ENCODE results near the gene L3MBTL4.

Gene L3MBTL4

DNA sequence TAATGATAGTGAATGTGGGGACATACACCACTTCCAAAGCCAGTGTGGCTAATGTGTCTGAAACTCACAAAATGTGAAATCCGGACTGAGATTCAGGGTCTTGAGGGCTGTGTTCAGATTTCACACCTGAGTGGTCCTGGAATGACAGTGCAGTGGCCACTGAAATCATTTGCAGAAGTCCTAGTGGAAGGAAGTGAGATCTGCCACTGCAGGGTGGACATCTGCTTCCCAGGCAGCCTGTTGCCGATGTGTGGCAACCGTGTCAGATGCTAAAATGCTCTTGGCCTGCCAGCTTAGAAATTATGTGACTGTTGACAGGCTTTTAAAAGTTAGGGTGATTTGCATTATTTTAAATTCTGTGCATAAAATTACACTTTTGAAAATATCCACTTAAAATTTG is 441.6 kb downstream of the L3MBTL4 start:
- no peak for DNase-seq
- TF ChIP-seq, protein P1, sequence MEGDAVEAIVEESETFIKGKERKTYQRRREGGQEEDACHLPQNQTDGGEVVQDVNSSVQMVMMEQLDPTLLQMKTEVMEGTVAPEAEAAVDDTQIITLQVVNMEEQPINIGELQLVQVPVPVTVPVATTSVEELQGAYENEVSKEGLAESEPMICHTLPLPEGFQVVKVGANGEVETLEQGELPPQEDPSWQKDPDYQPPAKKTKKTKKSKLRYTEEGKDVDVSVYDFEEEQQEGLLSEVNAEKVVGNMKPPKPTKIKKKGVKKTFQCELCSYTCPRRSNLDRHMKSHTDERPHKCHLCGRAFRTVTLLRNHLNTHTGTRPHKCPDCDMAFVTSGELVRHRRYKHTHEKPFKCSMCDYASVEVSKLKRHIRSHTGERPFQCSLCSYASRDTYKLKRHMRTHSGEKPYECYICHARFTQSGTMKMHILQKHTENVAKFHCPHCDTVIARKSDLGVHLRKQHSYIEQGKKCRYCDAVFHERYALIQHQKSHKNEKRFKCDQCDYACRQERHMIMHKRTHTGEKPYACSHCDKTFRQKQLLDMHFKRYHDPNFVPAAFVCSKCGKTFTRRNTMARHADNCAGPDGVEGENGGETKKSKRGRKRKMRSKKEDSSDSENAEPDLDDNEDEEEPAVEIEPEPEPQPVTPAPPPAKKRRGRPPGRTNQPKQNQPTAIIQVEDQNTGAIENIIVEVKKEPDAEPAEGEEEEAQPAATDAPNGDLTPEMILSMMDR (IDR thresholded peaks at IDR 0.05; ENCODE audit: low read depth, low read length), result no peak
- no peaks in the 10 kb centered on the region for H3K36me3 ChIP-seq
- peaks cover 10% of the 10 kb centered on the region for H3K27me3 ChIP-seq (ENCODE audit: insufficient read depth, low read depth, severe bottlenecking)
- no peak overlapping the region for H3K4me3 ChIP-seq (ENCODE audit: low read depth, low read length)
- H3K9me3 ChIP-seq (ENCODE audit: severe bottlenecking), result no peaks in the 10 kb centered on the region
- H3K27ac ChIP-seq, result no peak overlapping the region

DNA sequence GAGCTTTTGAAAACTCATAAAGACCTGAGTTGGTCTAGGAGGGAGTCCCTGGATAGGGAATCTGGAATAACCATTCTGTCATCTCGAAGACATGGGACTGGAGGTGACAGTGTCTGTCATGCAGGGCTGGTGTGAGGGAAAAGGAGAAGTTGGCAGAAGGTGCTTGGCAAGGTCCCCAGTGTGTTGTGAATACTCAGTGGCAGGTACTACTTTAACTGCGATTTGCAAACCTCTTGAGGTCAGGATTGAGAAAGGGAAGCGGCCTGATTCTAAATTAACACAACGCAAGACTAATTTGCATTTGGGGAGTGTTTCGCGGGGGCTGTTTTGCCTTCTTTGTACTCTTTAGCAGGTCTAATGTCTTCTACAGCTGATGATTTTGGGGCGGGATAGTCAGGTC is 442.4 kb downstream of the L3MBTL4 start:
- no peak for DNase-seq
- TF ChIP-seq, protein P1 (IDR thresholded peaks at IDR 0.05; ENCODE audit: low read depth, low read length), result no peak
- H3K36me3 ChIP-seq, result no peaks in the 10 kb centered on the region

DNA sequence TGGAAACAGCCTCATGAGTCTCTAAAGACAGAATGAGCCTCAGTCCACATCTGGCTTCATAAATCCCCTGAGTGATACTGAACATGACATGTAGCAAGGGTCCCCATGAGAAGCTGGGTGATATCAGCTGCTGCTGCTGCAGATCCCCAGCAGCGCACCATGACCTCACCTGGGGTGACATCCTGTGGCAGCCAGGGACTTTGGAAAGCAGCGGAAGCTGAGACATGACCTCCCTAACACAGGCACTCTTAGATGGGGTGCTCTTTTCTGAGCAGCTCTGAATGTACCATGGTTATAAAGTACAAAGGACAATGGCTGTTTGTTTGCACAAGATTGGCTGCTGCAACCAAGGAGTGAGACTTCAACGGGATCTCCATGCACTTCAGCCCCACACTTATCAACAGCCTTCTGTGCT is 444.7 kb downstream of the L3MBTL4 start:
- no peaks in the 10 kb centered on the region for H3K9me3 ChIP-seq (ENCODE audit: severe bottlenecking)
- peaks cover 9% of the 10 kb centered on the region for H3K27me3 ChIP-seq (ENCODE audit: insufficient read depth, low read depth, severe bottlenecking)
- no peak overlapping the region for H3K4me3 ChIP-seq (ENCODE audit: low read depth, low read length)
- TF ChIP-seq, protein P1 (IDR thresholded peaks at IDR 0.05; ENCODE audit: low read depth, low read length), result no peak
- no peak for DNase-seq
- no peak overlapping the region for H3K27ac ChIP-seq
- H3K36me3 ChIP-seq, result no peaks in the 10 kb centered on the region

More for the DNA sequence above, 442.4 kb downstream of the L3MBTL4 start:
- no peaks in the 10 kb centered on the region for H3K9me3 ChIP-seq (ENCODE audit: severe bottlenecking)
- H3K4me3 ChIP-seq (ENCODE audit: low read depth, low read length), result no peak overlapping the region
- H3K27ac ChIP-seq, result no peak overlapping the region
- peaks cover 13% of the 10 kb centered on the region for H3K27me3 ChIP-seq (ENCODE audit: insufficient read depth, low read depth, severe bottlenecking)

DNA sequence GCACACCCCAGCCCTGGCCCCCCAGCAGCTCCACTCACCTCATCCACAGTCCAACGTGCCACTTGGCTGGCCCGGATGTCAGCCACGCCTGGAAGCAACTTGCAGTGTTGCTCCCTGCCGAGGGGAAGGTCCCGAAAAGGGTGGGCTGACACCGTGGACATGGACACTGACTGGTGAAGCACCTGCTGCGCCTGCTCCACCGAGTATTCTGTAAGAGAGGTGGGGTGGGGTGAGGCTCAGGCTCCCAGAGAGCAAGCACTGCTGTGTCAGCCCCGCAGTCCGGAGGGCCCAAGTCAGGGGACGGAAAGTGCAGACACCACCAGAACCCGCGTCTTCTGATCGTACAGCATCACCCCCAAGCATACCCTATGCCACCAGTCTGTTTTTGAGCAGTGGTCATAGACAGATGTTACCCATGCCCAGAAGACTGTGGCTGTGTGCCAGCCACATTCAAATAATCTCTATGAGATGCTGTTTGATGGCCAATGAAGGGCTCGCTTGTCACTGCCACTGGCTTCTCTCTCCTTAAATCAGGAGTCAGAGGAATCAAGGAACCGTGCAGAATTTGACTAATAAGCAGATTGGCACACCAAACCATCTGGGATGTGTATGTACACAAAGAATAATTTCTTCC is 445.2 kb downstream of the L3MBTL4 start:
- TF ChIP-seq, protein P1 (IDR thresholded peaks at IDR 0.05; ENCODE audit: low read depth, low read length), result no peak
- H3K27ac ChIP-seq, result no peak overlapping the region
- DNase-seq, result no peak
- no peak overlapping the region for H3K4me3 ChIP-seq (ENCODE audit: low read depth, low read length)
- no peaks in the 10 kb centered on the region for H3K9me3 ChIP-seq (ENCODE audit: severe bottlenecking)
- H3K36me3 ChIP-seq, result no peaks in the 10 kb centered on the region
- H3K27me3 ChIP-seq (ENCODE audit: insufficient read depth, low read depth, severe bottlenecking), result peaks cover 9% of the 10 kb centered on the region

DNA sequence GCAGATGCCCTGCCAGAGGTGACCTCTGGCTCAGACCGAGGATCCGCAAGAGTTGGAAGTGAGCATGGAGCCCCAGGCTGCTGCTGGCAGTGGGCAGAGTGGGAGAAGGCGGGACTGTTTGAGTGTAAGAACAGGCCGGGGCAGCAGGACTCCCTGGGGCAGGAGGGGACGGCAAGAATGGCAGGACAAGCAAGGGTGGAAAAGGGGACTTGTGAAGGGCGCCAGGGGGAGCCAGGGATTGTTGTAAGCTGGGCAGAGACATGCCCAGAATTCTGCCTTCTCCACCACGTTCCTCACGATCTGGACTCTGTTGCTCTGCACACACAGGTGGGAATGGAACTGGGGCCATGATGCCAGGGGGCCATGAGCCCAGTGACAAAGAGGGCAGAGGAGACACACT is 447.0 kb downstream of the L3MBTL4 start:
- Histone ChIP-seq H3K4me3 (ENCODE audit: low read depth, low read length) (no peak overlapping the region), H3K9me3 (ENCODE audit: severe bottlenecking) (no peaks in the 10 kb centered on the region), H3K36me3 (no peaks in the 10 kb centered on the region), H3K27ac (no peak overlapping the region), H3K27me3 (ENCODE audit: insufficient read depth, low read depth, severe bottlenecking) (peaks cover 20% of the 10 kb centered on the region)
- TF ChIP-seq, protein P1 (IDR thresholded peaks at IDR 0.05; ENCODE audit: low read depth, low read length), result no peak
- no peak for DNase-seq

DNA sequence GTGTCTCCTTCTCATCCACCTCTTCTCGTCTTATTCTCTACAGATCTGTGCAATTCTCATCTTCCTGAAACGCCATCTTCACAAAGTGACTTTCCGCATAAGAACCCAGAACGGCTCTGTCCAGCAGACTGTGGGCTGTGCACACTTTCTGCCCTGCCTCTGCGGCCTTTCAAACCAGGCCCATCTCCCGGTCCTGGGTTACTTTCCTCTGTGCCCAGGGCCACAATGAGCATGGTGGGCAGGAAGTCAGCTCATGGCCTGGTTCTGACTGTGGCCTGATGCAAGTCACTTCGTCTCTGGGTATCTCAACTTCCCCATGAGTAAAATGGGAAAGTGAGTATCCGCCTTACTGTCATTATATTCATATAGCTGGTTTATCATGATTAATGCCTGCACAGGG is 447.7 kb downstream of the L3MBTL4 start:
- Histone ChIP-seq H3K9me3 (ENCODE audit: severe bottlenecking) (no peaks in the 10 kb centered on the region), H3K27ac (no peak overlapping the region), H3K36me3 (no peaks in the 10 kb centered on the region), H3K27me3 (ENCODE audit: insufficient read depth, low read depth, severe bottlenecking) (peaks cover 25% of the 10 kb centered on the region), H3K4me3 (ENCODE audit: low read depth, low read length) (no peak overlapping the region)
- TF ChIP-seq, protein P1 (IDR thresholded peaks at IDR 0.05; ENCODE audit: low read depth, low read length), result no peak
- no peak for DNase-seq

Measured in WERI-Rb-1 (cell line).